Measurements from ENCODE around the gene RNPEPL1.
A peak's percentile ranks its signal among the peaks of the same experiment; 100 is the strongest.
"Not testable (repeated sequence)": the region's sequence is repeated elsewhere in the genome, so short reads cannot be mapped to it uniquely, and the experiment has no call there.

The RNPEPL1 gene

GRCh38 chr2:240567872-240568677 lies at the start of gene RNPEPL1:
RNPEPL1 (plus strand) TSS chr2:240568484; CDS start chr2:240568587, 103 bp downstream.
- peak; percentile 31 for DNase-seq

GRCh38 chr2:240518981-240519380 lies 49.3 kb upstream of the RNPEPL1 start:
- DNase-seq = no peak

DNA sequence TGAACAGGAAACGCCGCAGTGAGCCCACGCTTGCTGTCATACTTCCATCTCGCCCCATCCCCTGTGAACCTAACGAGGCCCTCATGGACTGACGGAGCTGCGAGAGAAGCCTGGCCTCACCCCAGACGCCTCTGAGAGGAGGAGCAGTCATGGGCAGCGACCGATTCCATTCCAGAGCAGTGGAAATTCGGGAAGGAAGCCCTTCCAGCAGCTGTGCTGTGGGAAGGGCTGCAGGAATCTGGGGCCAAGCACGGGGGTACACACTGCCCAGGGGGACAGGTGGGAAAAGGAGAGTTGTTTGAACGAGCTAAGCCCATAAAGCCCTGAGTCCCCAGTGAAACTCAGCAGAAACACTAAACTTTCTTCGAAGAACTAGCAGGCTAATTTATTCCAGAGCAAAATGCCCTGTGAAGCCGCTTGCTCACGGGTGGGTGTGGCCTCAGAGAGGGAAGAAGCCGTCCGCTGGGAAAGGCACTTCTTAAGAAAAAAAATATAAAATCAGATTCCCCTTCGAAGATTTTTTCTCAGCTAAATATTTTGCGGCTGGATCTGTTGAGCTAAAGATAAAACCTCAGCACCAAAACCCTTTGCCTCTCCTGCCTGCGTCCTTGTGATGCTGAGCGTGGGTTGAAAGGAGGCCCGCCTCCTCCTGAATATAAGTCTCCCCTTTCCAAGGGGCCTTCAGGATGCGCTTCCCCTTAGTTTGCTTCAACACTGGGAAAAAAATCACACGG lies 48.7 kb upstream of the RNPEPL1 start:
- DNase-seq = peak; percentile 32

GRCh38 chr2:240520130-240520973 lies 47.9 kb upstream of the RNPEPL1 start:
- DNase-seq = no peak

DNA sequence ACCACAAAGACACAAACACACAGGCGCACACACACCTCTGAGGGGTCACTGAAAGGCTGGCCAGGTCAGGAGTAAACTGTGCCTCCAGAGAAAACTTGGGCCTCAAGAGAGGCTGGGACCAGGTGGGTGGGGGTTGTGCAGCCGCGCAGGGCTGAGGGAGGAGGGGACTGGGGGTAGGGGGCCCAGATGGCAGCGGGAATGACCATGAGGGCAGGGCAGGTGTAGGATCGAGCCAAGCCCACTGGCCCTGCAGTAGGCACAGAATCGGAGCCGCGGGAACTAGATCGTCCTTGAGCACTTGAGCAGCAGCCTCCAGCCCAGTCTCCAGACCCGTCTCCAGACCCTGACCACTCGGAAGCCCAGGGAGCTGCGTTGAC lies 47.3 kb upstream of the RNPEPL1 start:
- no peak for DNase-seq

DNA sequence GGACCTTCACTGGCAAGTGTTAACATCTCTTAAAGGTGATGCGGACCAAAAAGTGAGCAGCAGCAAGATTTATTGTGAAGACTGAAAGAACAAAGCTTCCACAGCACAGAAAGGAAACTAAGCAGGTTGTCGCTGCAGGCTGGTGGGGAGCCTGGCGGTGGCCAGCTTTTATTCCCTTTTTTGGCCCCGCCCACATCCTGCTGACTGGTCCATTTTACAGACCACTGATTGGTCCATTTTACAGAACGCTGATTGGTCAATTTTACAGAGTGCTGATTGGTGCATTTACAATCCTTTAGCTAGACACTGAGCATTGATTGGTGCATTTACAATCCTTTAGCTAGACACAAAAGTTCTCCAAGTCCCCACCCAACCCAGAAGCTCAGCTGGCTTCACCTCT lies 46.4 kb upstream of the RNPEPL1 start:
- DNase-seq = not testable (repeated sequence)

GRCh38 chr2:240522406-240522805 lies 45.9 kb upstream of the RNPEPL1 start:
- no peak for DNase-seq

- DNase-seq = no peak
Observed at GRCh38 chr2:240523451-240524281, 44.6 kb upstream of the RNPEPL1 start.

DNA sequence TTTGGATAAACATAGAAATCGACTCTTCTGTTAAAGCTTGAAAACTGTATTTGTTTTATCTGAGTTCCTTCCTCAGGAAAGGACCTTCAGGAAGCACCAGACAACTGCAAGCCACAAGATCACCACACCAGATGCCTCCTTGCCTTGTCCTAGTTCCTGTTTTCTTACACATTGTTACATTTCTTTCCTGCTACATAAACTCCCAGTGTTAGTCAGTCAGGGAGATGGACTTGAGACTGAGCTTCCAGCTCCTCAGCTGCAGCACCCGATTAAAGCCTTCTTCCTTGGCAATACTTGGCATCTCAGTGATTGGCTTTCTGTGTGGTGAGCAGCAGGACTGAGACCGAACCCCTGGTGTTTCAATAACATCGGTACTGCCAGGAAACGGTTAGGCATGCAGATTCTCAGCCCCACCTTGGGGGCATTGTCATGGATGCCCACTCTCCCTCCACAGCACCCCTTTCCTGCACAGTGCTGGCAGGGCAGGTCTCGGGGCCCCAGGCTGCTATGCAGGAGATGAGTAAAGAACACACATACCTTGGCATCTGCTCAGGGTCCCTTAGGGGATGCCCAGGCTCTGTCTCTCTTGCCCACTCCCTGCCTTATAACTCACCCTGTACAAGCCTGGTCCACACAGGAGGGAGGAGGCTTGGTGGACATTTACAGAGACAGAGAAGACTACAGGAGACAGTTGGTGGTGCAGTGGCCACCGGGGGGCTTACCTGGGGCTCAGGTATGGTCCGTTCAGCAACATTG lies 43.1 kb upstream of the RNPEPL1 start:
- no peak for DNase-seq

GRCh38 chr2:240525802-240526201 lies 42.5 kb upstream of the RNPEPL1 start:
- DNase-seq = no peak

DNA sequence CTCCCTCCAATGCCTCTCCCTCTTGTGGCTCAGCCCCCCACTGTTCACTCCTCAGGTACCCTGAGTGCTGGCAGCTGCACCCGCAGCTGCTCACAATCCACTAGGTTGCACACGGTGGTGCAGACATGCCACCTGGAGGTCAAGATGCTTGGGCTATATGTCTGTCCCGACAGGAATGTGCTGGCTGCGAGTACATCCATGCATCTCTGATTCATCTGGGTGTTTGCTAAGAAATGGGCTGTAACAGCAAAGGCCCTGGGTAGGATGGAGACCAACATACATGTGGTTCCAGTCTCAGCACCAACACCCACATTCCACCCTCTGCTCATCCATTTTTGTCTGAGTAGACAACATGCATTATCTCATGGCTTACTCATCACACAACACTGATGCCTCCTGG lies 41.8 kb upstream of the RNPEPL1 start:
- no peak for DNase-seq

GRCh38 chr2:240527153-240527750 lies 41.0 kb upstream of the RNPEPL1 start:
- DNase-seq = no peak

- no peak for DNase-seq
Observed at GRCh38 chr2:240528406-240529040, 39.8 kb upstream of the RNPEPL1 start.

DNA sequence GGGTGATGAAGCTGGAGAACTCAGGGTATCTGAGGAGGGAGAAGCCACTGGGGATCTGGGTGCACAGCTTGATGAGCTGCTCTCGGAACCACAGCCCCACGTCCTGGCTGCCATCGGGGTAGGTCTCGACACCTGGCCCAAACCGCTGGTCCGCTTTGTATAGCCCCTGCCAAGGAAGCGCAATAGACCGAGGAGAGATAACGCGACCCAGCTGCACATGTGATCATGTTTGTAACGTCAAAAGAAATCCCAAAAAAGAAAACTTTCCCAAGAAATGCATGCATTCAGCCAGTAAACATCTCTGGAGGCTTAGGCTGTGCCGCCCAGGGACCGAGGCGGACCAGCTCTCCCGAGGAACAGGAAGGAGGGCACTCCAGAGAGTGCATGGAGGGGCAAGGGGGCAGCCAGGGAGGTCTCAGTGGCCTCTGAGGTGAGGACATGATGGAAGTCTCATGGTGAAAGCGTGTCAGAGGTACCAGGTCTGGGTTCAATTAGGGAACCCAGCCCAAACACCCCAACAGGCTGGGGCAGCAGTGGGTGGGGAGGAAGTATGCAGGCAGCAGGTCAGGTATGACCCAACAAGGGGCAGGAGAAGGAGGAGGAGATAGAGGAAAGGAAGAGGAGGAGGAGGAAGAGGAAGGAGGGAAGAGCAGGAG lies 38.8 kb upstream of the RNPEPL1 start:
- no peak for DNase-seq

DNA sequence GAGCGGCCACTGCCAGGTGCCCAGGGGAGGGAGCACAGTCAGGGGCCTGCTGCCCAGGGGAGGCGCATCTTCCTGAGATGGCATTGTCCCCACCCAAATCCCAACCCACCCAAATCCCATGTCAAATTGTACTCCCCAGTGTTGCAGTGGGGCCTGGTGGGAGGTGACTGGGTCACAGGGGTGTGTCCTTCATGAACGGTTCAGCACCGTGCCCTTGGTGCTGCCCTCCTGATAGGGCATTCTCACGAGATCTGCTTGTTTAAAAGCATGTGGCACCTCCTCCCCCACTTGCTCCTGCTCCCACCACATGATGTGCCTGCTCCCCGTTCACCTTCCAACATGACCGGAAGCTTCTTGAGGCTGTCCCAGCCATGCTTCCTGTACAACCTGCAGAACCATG lies 38.1 kb upstream of the RNPEPL1 start:
- no peak for DNase-seq

GRCh38 chr2:240531038-240531437 lies 37.2 kb upstream of the RNPEPL1 start:
- DNase-seq = no peak

DNA sequence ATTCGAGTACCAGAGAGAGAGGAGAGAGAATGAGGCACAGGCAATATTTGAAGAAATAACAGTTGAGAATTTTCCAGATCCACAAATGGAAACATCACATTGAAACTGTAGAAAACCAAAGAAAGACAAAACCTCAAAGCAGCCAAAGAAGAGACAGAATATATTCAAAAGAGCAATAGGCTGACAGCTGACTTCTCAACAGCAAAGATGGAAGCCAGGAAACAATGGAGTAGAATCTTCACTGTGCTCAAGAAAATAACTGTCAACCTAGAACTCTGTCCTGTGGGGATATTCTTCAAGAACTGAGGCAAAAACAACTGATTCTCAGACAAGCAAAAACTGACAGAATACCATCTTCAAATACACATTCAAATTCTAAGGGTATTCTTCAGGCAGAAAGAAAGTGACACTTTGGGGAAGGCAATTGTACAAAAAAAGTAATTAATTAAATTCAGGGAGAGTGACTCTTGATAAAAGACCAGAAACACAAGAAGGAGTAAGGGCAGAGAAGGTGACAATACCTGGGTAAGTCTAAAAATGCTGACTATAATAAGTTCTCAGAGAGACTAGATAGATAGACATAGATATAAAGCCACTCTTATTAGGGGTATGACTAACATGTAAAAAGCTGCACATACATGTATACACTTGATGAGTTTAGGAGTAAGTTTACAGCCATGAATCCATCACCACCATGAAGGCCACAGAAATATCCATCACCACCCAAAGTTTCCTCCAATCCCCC lies 36.1 kb upstream of the RNPEPL1 start:
- peak; percentile 8 for DNase-seq

GRCh38 chr2:240538031-240538780 lies 30.1 kb upstream of the RNPEPL1 start:
- no peak for DNase-seq

DNA sequence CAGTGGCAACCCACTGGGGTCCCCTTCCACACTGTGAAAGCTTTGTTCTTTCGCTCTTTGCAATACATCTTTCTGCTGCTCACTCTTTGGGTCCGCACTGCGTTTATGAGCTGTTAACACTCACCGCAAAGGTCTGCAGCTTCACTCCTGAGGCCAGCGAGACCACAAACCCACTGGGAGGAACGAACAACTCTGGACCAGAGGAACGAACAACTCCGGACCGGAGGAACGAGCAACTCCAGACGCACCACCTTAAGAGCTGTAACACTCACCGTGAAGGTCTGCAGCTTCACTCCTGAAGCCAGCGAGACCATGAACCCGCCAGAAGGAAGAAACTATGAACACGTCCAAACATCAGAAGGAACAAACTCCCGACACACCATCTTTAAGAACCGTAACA lies 29.2 kb upstream of the RNPEPL1 start:
- DNase-seq = not testable (repeated sequence)

All from fibroblast of skin of right quadriceps (primary cell).